Measurements from ENCODE around the gene AHNAK2.

Gene AHNAK2

GRCh38 chr14:104938960-104939359, 39.2 kb downstream of the AHNAK2 start:
- DNase-seq = no peak

GRCh38 chr14:104938436-104938835, 39.7 kb downstream of the AHNAK2 start:
- DNase-seq = no peak

GRCh38 chr14:104937694-104938365, 40.3 kb downstream of the AHNAK2 start:
- no peak for DNase-seq

DNA sequence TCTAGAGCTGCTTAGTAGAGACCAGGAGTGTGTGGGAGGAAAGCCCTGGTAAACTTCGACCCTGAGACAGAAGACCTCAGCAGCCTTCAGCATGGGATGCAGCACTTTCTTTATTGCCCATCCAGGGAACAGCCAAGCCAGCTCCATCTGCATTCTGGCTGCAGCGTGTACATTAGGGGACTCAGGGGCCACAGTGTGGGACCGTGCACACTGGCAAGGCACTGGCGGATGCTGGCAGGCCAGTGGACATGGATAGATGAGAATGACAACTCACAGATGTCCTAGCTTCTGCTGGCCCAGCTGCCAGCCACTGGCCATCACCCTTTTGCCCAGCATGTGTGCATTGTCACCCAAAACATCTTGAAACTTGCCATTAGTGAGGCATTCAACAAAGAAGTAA, 41.0 kb downstream of the AHNAK2 start:
- DNase-seq = no peak

- no peak for DNase-seq
Observed at GRCh38 chr14:104936361-104937155, 41.6 kb downstream of the AHNAK2 start.

DNA sequence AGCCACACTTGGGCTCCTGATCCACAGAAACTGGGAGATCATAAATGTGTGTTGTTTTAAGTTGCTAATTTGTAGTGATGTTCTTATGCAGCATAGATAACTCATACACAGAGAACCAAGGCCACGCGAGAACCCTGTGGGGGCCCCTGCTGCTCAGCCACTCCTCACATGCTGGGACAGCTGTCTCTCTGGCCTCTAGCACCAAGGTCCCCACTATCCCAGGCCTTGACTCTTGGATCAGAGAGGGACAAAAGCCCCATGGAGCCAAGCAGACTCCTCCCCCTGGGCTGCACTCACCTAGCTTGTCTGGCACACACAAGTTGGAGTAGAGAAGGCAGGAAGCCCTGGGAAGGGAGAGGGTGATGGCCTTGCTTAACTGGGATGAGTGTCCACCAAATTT, 42.2 kb downstream of the AHNAK2 start:
- DNase-seq = no peak

DNA sequence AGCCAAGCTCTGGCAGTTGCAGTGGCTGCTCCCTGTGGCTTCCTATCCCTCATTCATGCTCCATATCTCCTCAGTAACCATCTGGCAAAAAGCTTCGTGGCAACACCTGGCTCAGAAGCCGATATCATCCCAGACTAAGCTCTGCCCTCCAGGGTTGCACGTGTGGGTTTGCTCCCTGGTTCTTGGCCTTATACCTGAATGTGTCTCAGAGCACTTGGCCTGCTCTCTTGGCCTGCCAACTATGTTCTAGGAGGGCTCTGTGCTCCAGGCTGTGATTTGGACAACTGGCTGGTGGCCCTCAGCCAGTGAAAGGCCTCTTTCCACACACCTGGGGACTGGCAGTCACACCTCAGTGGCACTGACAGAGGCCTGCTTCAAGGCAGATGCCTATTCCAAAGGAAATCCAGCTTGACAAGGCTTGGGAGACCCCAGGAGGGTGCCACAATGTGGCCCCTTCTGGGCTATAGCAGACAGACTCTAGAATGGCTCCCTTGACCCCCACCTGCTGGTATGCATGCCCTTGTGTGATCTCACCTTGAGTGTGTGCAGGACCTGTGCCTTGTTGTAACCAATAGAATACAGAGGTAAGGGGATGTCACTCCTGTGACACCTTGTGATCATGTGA, 43.0 kb downstream of the AHNAK2 start:
- DNase-seq = no peak

DNA sequence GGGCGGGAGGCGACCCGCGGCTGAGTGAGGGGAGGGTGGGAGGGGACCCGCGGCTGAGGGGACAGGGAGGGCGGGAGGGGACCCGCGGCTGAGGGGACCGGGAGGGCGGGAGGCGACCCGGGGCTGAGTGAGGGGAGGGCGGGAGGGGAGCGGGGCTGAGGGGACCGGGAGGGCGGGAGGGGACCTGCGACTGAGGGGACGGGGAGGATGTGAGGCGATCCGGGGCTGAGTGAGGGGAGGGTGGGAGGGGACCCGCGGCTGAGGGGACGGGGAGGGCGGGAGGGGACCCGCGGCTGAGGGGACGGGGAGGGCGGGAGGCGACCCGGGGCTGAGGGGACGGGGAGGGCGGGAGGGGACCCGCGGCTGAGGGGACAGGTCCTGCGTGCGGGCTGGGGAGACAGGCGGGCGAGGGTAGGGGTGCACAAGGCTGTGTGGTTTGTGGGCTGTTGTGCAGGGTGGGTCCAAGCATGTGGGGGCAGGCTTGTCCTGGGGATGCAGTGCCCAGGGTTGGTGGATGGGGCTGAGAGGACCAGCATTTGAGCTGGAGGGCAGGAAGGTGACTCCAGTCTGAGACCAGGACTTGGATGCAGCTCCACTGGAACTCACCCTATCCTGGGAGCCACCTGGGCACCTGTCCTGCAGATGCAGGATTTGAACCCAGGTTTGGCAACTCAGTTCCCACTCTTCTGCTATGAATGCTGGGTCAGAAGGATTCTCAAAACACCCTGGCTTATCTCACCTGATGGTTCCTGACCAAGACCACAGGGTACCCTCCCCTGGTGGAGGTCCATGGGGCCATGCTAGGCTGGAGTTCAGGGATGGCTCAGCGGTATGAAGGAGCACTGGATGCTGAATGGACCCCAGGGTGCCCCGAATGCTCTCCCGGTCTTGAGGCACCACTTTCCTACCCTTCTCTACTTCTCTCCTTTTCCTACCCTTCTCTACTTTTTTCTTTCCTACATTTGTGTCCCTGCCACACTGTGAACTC, 44.1 kb downstream of the AHNAK2 start:
- no peak for DNase-seq

DNA sequence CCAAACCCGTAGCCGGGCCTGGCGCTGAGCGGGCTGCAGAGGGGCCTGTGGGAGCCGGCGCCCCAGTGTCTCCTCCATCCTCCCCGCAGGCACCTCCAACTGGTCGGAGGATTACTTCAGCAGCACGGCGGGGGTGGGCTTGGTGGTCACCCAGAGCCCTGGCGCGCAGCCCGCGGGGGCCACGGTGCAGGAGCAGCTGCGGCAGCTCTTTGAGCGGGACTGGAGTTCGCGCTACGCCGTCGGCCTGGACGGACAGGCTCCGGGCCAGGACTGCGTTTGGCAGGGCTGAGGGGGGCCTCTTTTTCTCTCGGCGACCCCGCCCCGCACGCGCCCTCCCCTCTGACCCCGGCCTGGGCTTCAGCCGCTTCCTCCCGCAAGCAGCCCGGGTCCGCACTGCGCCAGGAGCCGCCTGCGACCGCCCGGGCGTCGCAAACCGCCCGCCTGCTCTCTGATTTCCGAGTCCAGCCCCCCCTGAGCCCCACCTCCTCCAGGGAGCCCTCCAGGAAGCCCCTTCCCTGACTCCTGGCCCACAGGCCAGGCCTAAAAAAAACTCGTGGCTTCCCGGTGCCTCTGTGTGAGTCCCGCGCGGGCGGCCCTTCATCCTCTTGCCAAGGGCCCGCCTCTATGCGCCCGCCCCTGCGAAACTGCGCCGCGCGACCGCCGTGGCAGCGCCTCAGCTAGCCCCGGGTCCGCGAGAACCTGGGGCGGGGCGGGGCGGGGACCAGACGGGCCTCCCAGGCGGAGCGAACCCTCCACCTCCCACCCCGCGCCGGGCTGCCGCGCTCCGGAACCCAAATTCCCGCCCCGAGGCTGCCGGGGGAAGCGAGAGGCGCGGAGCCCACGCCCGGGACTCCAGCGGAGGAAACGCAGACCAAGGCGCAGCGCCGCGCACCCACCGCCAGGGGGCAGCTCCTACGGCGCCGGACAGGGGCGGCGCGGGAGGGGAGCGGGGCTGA, 45.2 kb downstream of the AHNAK2 start:
- peak; percentile 84 for DNase-seq

GRCh38 chr14:104931771-104932675, 46.2 kb downstream of the AHNAK2 start:
- DNase-seq = peak; percentile 68

- no peak for DNase-seq
Observed at GRCh38 chr14:104931304-104931770, 46.8 kb downstream of the AHNAK2 start.

DNA sequence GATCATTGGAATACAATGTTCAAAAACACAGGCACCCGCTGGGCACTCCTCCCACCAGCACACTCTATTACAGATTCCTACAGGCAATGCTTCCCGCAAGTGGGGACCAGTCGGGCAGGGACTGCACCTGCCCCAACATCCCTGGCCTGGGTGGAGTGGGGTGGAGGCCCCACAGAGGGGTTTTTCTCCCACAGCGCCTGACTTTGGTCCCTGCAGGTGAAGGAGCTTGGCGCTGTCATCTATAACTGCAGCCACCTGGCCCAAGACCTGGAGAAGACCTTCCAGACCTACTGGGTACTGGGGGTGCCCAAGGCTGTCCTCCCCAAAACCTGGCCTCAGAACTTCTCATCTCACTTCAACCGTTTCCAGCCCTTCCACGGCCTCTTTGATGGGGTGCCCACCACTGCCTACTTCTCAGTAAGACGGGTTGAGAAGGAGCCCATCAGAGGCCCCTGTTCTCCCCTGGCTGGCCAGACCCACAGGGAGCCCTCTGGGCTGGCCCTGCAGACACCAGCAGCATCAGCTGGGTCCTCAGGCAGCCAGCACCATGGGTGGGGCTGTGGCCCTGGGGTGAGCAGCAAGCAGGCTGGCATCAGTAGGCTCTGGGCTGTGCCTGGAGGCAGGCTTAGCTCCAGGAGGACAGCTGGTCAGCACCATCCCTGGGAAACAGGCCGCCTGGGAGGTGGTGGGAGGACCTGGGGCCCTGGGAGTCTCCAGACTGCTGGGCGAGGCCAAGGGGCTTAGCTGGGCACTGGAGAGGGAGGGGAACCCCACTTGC, 47.5 kb downstream of the AHNAK2 start:
- no peak for DNase-seq

GRCh38 chr14:104929268-104930230, 48.6 kb downstream of the AHNAK2 start:
- DNase-seq = no peak

DNA sequence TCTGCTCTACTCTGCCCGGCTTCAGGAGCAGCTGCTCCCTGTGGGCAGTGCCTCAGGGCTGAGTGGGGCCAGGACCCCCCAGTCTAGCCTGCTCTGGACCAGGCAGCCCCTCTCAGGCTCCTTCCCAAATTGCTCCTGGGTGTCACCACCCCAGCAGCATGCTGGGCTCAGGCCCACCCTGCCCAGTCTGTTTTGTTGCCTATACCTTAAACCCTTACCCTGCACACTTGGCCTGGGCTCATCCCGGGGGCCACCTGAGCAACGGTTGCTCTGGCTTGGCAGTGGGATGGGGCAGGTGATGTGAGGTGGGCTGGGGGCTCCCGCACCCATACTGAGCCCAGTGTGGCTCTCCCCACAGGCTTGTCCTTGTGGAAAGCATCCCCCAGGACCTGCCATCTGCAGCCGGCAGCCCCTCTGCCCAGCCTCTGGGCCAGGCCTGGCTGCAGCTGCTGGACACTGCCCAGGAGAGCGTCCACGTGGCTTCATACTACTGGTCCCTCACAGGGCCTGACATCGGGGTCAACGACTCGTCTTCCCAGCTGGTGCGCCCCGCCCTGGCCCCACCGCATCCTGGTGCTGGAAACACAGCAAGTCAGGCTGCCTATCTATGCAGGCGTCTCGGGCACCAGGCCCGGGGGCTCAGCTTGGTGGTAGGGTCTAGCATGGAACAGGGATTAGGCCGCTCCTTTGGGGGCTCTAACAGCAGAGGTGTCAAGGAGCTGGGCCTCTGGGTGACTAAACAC, 49.6 kb downstream of the AHNAK2 start:
- DNase-seq = no peak

DNA sequence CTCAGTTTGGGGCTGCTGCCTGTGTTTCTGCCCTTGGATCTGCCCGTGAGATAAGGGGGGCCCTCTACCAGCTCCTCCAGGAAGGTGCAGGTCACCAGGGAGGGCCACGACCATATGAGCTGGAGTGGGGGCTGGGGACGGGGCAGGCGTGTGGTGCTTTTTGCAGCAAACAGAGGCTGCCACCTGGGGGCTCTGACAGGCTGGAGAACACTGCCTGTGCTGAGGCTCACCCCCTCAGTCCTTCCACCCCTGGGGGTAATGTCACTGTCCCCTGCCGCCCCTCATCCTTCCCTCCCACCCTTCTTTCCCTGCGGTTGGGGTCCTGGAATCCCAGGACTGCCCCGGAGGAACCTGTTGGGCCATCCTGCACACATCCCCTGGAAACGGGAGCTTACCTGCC, 50.3 kb downstream of the AHNAK2 start:
- no peak for DNase-seq

DNA sequence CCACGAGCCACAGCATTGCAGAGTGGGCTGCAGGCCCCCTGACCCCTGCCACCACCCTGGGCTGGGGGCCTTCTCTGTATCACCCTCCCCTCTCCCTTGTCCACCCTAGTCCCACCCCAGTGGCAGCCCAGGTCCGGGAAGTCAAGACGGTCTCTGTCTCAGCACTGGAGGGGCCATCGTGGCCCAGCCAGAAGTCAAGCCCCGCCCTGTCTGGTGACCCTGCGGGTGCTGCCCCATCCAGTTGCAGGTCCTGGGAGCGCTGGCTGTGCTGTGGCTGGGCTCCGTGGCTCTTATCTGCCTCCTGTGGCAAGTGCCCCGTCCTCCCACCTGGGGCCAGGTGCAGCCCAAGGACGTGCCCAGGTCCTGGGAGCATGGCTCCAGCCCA, 50.8 kb downstream of the AHNAK2 start:
- no peak for DNase-seq

Measured in right kidney (tissue), 1 donor.